OCI-LY7 (cell line): Measurements from ENCODE around the gene MECR.

Experiments used
- EZH2phosphoT487 ChIP-seq: fragments of 200-600 bp; sonication (generic); IDR thresholded peaks from 2 replicates; pipeline ENCODE4 v1.6.1; 2018; ENCODE audit warnings: low read depth, borderline replicate concordance, mild to moderate bottlenecking, mixed run types, antibody characterized with exemption, low read length, moderate library complexity, mixed read lengths
- TF ChIP-seq, protein P1 (sequence below): fragments of 200-600 bp; sonication (generic); conservative IDR thresholded peaks from 2 replicates; pipeline ENCODE4 v1.5.1; 2014; ENCODE audit warnings: mild to moderate bottlenecking, antibody characterized with exemption, low read length, moderate library complexity, mixed read lengths

DNA sequence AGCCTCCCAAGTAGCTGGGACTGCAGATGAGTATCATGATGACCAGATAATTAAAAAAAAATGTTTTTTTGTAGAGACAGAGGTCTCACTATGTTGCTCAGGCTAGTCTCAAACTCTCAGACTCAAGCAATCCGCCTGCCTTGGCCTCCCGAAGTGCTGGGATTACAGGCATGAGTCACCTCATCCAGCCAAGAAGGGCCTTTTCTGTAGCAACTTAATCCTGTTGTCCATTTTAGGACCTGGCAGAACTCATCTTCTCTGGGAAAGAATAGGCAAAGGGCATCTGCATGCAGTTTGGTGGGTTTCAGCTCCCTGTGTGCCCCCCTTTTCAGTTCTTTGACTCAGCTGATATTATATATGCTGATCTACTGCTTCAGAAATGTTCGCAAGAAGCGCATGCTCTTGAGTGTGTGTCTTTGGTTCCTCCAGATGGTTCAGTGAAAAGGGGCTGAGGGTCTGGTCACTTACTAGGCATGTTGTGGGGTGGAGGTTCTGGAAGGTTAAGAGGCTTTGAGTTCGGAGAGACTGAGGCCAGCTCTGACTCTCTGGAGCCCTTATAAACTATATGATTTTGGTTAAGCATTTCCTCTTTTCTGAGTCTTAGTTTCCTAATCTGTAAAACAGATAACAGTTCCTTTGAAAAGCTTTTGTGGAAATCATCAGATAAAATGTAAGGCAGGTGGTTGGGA, 29.7 kb downstream of the MECR start:
- TF ChIP-seq, protein P1, sequence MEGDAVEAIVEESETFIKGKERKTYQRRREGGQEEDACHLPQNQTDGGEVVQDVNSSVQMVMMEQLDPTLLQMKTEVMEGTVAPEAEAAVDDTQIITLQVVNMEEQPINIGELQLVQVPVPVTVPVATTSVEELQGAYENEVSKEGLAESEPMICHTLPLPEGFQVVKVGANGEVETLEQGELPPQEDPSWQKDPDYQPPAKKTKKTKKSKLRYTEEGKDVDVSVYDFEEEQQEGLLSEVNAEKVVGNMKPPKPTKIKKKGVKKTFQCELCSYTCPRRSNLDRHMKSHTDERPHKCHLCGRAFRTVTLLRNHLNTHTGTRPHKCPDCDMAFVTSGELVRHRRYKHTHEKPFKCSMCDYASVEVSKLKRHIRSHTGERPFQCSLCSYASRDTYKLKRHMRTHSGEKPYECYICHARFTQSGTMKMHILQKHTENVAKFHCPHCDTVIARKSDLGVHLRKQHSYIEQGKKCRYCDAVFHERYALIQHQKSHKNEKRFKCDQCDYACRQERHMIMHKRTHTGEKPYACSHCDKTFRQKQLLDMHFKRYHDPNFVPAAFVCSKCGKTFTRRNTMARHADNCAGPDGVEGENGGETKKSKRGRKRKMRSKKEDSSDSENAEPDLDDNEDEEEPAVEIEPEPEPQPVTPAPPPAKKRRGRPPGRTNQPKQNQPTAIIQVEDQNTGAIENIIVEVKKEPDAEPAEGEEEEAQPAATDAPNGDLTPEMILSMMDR: no peak
- TF ChIP-seq EZH2phosphoT487: no peak
